Activated CD8-positive, alpha-beta memory T cell treated with anti-CD3 and anti-CD28 coated beads for 24 hours (primary cell): ENCODE results near the gene MSH4.

Source experiments
- DNase-seq: peaks from one replicate; pipeline ENCODE4 v3.0.0-alpha.2; 2020

Gene MSH4

GRCh38 chr1:75952016-75952415 lies 155.3 kb downstream of the MSH4 start:
- DNase-seq, result no peak

GRCh38 chr1:75953461-75953860 lies 156.8 kb downstream of the MSH4 start:
- no peak for DNase-seq

- no peak for DNase-seq
These were observed 157.9 kb downstream of the MSH4 start for GRCh38 chr1:75954586-75954985.
